Astrocyte (in vitro differentiated cells and primary cell): ENCODE results near the gene HDAC8.

Experiments used
- EZH2 ChIP-seq: IDR thresholded peaks from 2 replicates; pipeline ENCODE4 v1.6.1; 2012; ENCODE audit warnings: mild to moderate bottlenecking, low read length, inconsistent platforms; ENCODE audit not compliant: insufficient read depth
- TF ChIP-seq, protein P1 (sequence below): IDR thresholded peaks from 2 replicates; pipeline ENCODE4 v1.5.1; 2011; ENCODE audit warnings: low read depth, mild to moderate bottlenecking, inconsistent platforms, low read length, moderate library complexity; ENCODE audit not compliant: insufficient read depth

DNA sequence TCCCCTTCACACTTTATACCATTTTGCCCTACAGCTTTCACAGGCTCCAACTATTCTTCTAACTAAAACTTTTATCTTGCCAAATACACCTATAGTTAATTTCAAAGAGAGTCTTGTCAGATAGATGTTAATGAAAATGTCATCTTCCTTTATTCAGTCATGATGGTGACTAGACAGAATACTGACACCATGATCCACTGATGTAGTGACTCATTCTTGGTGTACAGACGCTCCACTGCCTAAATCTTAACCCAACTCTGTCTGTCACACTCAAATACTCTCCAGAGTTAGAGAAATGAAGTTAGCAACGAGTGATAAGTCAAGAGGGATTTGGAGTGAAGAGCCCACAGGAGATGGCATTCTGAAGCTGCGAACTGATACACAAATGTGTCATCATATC is 32.1 kb upstream of the HDAC8 start:
- TF ChIP-seq EZH2: no peak
- TF ChIP-seq, protein P1, sequence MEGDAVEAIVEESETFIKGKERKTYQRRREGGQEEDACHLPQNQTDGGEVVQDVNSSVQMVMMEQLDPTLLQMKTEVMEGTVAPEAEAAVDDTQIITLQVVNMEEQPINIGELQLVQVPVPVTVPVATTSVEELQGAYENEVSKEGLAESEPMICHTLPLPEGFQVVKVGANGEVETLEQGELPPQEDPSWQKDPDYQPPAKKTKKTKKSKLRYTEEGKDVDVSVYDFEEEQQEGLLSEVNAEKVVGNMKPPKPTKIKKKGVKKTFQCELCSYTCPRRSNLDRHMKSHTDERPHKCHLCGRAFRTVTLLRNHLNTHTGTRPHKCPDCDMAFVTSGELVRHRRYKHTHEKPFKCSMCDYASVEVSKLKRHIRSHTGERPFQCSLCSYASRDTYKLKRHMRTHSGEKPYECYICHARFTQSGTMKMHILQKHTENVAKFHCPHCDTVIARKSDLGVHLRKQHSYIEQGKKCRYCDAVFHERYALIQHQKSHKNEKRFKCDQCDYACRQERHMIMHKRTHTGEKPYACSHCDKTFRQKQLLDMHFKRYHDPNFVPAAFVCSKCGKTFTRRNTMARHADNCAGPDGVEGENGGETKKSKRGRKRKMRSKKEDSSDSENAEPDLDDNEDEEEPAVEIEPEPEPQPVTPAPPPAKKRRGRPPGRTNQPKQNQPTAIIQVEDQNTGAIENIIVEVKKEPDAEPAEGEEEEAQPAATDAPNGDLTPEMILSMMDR: no peak
